ENCODE measurements around the gene DMRTA2. TPM values are rescaled to one million over a fixed set of nuclear protein-coding genes. Genes with fewer than 3 reads are reported as not detected.

DMRTA2 gene
- total RNA-seq: 4.8 and 14.2 TPM in 2 replicates

DNA sequence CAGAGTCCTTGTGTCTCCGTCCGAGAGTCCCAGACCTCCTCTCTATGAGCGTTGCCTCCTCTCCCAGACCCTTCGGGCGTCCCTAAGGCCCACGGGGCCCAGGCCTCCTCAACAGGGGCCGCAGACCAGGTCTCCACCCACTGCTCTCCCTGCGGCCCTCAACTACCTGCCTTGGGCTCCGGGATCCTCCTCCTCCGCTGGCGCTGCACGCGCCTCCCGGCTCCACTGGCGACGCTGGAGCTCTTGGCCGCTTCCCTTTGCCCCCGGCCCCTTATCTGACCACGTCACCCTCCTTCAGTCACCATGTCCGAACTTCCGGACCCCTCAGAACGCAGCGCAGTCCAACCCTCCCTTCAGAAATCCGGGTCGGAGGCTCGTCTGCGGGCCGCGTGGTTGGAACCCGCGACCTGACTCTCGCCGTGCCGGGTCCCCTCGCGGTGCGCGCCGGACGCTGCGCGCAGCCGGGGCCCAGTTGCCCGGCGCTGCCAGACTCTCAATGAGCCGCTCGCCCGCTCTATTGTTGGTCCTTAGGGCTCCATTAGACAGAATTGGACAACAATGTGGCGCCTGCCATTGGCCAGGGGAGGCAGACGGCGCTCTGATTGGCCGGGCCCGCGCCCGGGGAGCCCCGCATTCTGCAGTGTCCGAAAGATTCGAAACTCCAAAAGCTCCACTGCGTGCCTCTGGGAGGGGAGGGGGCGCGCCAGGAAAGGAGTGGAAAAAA is at the start of gene DMRTA2:
DMRTA2 (minus strand) TSS at position 498 of the 724 bp plus-strand sequence. CDS start 1,907 bp downstream, outside the sequence.

All from nasal cavity respiratory epithelium epithelial cell of viscerocranial mucosa (primary cell).